Kidney epithelial cell (primary cell): ENCODE data around the gene TMEM60. TPM values are rescaled to one million over a fixed set of nuclear protein-coding genes. Genes with fewer than 3 reads are reported as not detected.
A peak's percentile ranks its signal among the peaks of the same experiment; 100 is the strongest.

Experiments
- DNase-seq: peaks from one replicate; pipeline ENCODE4 v3.0.0-alpha.2; 2010; ENCODE audit warnings: low read depth
- H3K27me3 ChIP-seq: 2 replicates; pipeline ENCODE4 v1.6.0; 2011; ENCODE audit warnings: low read length; ENCODE audit not compliant: control insufficient read depth, insufficient read depth
- H3K36me3 ChIP-seq: 2 replicates; pipeline ENCODE4 v1.5.1; 2011; ENCODE audit warnings: low read length; ENCODE audit not compliant: control insufficient read depth, insufficient read depth
- H3K4me3 ChIP-seq: 2 replicates; pipeline ENCODE4 v1.5.1; 2011; ENCODE audit warnings: low read depth, mild to moderate bottlenecking, control low read depth, low read length
- total RNA-seq: library from RNA; depleted of rRNA; stranded (reverse); fragments of >200 nt; gene quantifications from 2 replicates; pipeline ENCODE4 v1.2.3, GENCODE V29; 2015
- TF ChIP-seq, protein P1 (sequence below): IDR thresholded peaks from 2 replicates; pipeline ENCODE4 v1.5.1; 2011; ENCODE audit warnings: mild to moderate bottlenecking, moderate library complexity, low read length, control low read depth, inconsistent platforms; ENCODE audit not compliant: insufficient read depth, poor library complexity, severe bottlenecking

The TMEM60 gene
- total RNA-seq, 1 donor from 2014 or later = 11.9 TPM

DNA sequence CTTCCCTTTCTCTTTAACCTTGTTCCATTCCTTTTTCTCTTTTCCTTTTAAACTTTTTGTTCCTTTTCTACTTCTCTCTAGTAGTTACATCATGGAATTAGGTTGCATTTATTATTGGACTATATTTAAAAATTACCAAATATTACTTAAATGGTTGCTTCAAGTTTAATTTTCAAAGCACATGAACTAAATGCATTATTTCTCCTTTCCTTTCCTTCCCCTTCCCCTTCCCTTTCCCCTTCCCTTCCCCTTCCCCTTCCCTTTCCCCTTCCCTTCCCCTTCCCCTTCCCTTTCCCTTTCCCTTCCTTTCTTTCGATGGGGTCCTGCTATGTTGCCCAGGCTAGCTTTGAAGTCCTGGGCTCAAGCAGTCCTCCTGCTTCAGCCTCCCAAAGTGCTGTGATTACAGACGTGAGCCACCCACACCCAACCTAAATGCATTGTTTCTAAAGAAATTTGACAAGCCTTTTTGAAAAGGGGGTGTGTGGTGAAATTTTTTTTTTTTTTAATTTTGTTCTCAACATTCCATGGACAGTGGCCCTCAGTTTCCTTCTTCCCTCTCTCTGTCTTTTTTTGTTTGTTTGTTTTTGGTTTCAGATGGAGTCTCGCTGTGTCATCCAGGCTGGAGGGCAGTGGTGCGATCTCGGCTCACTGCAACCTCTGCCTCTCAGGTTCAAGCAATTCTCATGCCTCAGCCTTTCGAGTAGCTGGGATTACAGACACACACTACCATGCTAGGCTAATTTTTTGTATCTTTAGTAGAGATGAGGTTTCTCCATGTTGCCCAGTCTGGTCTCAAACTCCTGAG lies 31.2 kb downstream of the TMEM60 start:
- DNase-seq = no peak

DNA sequence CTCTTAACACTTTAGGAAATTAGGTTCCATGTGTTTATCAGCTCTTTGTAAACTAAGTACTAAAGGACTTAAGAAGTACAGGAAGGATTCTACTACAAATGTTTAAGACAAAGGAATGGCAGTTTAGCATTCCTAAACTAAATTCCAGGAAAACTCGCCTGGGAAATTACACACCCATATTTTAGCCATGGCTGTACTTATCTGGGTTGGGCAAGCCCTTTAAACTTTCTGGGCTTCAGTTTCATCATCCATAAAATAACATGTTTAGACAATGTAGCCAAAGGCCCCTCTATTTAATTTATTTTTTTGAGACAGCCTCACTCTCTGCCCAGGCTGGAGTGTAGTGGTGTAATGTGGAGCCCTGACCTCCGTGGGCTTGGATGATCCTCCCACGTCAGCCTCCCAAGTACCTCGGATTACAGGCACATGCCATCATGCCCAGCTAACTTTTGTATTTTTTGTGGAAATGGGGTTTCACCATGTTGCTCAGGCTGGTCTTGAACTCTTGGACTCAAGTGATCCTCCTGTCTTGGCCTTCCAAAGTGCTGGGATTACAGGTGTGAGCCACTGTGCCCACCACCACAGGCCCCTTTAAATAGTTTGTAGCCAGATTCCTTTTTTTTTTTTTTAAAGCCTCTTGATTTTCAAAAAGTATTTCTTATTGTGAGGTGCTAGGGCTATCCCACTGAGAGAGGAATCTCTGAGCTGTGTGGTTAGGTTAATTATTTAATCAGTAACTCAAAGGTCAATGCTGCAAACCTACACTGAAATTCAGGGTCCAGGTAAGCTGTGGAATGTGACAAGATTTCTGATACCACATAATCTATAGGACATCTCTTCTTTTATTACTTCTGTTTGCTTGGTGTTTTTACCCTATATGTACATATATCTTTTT lies 32.1 kb downstream of the TMEM60 start:
- Histone ChIP-seq H3K27me3 (no peaks in the 10 kb centered on the region), H3K4me3 (no peak overlapping the region), H3K36me3 (no peaks in the 10 kb centered on the region)
- no peak for DNase-seq
- TF ChIP-seq, protein P1, sequence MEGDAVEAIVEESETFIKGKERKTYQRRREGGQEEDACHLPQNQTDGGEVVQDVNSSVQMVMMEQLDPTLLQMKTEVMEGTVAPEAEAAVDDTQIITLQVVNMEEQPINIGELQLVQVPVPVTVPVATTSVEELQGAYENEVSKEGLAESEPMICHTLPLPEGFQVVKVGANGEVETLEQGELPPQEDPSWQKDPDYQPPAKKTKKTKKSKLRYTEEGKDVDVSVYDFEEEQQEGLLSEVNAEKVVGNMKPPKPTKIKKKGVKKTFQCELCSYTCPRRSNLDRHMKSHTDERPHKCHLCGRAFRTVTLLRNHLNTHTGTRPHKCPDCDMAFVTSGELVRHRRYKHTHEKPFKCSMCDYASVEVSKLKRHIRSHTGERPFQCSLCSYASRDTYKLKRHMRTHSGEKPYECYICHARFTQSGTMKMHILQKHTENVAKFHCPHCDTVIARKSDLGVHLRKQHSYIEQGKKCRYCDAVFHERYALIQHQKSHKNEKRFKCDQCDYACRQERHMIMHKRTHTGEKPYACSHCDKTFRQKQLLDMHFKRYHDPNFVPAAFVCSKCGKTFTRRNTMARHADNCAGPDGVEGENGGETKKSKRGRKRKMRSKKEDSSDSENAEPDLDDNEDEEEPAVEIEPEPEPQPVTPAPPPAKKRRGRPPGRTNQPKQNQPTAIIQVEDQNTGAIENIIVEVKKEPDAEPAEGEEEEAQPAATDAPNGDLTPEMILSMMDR = no peak

More for the DNA sequence above, 31.2 kb downstream of the TMEM60 start:
- Histone ChIP-seq H3K36me3 (no peaks in the 10 kb centered on the region), H3K27me3 (no peaks in the 10 kb centered on the region), H3K4me3 (no peak overlapping the region)
- TF ChIP-seq, protein P1 = no peak

DNA sequence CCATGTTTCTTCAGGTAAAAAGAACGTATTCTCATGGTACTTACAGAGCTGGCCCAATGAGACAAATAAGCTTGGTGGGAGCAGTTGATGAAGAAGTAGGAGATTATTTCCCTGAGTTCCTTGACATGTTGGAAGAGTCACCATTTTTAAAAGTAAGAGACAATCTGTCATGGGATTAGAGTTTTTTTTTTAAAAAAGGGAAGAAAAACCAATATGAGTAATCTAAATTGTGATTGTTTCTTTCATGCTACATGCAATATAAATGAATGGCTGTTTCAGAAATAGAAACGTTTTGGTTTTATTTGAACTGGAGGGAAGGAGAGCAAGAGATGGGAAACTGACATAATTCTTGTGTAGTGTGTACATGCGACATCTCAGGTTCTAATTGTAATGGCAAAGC lies 32.8 kb downstream of the TMEM60 start:
- Histone ChIP-seq H3K27me3 (no peaks in the 10 kb centered on the region), H3K36me3 (no peaks in the 10 kb centered on the region), H3K4me3 (no peak overlapping the region)
- TF ChIP-seq, protein P1 = no peak
- no peak for DNase-seq

DNA sequence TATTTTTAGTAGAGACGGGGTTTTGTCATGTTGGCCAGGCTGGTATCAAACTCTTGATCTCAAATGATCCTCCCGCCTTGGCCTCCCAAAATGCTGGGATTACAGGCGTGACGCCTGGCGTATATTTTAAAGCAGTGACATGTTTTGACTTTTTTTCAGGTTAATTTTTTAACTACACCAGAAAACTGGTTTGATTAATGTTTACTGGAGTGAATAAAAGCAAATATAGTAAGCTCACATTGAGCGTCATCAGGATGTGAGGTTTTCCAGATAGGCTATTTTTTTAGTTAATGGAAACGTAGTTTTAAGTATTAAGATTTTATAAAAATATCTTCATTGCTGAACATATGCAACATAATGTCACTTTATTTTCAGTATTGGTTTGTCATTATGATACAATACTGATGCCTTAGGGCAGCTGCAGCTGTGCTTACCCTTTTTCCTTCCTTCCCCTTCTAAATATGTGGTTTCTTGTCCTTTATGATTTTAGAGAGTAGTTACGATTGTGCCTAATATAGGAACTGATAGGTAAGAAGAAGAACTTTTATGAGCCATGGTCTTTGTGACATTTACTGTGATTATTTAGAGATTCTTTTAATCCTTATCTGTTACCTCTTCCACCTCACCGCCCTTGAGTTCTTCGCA lies 37.3 kb downstream of the TMEM60 start:
- TF ChIP-seq, protein P1 = no peak
- Histone ChIP-seq H3K36me3 (no peaks in the 10 kb centered on the region), H3K27me3 (no peaks in the 10 kb centered on the region), H3K4me3 (no peak overlapping the region)
- DNase-seq = no peak

DNA sequence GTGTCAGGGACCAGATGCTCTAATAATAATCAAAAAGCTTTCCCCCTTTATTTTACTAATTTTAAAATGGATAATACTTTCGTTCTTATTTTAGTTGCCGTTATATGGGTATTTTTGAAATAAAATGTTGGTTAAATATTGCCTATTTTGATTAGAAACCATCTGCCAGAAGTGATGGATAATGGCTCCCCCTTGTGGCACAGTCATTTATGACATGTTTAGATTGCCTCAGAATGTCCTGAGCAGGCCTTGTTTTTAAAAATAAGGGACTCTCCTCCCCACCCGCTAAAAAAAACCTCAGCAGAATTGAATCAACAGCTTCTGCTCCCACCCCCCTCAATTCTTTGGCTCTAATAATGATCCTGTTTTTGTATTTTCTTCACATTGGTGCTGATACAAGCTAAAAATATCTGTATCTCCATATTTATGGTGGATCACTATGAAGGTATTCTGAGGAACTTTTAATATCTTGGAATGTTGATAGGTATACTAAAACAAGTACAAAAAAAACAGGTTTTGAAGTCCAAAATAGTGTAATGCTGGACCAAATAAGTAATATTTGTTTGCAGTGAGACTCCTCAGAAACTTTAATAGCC lies 38.8 kb downstream of the TMEM60 start:
- no peaks in the 10 kb centered on the region for H3K36me3 ChIP-seq
- no peak for DNase-seq
- H3K27me3 ChIP-seq = no peaks in the 10 kb centered on the region
- no peak overlapping the region for H3K4me3 ChIP-seq
- TF ChIP-seq, protein P1 = peak; percentile 72
